Measurements from ENCODE around the gene IGF1R. TPM values are rescaled to one million over a fixed set of nuclear protein-coding genes. Genes with fewer than 3 reads are reported as not detected.

The IGF1R gene
- total and polyA plus RNA-seq, 2 of the 13 experiments (the other 11 are each of a cell fraction or from before 2014, with no cell fraction given) = 15.9 to 18.4 TPM

DNA sequence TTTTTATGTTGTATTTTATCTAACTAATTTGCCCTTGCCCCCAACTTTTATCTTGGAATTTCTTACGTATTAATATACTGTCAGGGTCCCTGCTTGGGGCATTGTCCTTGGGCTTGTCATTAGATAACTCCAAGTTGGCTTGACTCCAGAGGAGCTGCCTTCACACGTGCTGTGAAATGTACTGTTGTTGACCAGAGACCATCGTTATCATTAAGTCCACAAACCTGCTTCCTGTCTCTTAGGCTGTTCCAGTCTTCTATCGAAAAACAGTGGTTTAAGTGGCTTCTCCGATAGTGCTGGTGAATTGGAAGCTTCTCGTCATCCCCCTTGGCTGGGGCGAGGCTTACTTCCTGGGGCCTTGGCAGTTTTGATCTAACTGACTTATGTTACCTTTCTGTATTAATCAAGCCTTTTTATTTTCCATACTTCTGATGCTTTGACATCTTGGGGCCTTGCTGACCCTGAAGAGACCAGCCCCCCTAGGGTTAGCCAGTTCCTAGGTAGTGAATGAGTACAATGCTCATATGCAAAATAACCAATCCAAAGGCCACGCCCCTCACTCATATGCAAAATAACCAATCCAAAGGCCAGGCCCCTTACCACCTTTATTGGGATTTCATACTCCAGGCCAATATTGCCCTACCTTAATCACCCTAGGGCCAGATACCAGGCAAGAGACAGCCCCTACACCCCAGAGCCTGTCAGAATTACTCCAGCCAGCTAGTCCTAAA lies 164.5 kb downstream of the IGF1R start (continued):
- TF ChIP-seq, protein P1, sequence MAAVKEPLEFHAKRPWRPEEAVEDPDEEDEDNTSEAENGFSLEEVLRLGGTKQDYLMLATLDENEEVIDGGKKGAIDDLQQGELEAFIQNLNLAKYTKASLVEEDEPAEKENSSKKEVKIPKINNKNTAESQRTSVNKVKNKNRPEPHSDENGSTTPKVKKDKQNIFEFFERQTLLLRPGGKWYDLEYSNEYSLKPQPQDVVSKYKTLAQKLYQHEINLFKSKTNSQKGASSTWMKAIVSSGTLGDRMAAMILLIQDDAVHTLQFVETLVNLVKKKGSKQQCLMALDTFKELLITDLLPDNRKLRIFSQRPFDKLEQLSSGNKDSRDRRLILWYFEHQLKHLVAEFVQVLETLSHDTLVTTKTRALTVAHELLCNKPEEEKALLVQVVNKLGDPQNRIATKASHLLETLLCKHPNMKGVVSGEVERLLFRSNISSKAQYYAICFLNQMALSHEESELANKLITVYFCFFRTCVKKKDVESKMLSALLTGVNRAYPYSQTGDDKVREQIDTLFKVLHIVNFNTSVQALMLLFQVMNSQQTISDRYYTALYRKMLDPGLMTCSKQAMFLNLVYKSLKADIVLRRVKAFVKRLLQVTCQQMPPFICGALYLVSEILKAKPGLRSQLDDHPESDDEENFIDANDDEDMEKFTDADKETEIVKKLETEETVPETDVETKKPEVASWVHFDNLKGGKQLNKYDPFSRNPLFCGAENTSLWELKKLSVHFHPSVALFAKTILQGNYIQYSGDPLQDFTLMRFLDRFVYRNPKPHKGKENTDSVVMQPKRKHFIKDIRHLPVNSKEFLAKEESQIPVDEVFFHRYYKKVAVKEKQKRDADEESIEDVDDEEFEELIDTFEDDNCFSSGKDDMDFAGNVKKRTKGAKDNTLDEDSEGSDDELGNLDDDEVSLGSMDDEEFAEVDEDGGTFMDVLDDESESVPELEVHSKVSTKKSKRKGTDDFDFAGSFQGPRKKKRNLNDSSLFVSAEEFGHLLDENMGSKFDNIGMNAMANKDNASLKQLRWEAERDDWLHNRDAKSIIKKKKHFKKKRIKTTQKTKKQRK (IDR thresholded peaks at IDR 0.05; ENCODE audit: low read length) = no peak
- TF ChIP-seq, protein P2, sequence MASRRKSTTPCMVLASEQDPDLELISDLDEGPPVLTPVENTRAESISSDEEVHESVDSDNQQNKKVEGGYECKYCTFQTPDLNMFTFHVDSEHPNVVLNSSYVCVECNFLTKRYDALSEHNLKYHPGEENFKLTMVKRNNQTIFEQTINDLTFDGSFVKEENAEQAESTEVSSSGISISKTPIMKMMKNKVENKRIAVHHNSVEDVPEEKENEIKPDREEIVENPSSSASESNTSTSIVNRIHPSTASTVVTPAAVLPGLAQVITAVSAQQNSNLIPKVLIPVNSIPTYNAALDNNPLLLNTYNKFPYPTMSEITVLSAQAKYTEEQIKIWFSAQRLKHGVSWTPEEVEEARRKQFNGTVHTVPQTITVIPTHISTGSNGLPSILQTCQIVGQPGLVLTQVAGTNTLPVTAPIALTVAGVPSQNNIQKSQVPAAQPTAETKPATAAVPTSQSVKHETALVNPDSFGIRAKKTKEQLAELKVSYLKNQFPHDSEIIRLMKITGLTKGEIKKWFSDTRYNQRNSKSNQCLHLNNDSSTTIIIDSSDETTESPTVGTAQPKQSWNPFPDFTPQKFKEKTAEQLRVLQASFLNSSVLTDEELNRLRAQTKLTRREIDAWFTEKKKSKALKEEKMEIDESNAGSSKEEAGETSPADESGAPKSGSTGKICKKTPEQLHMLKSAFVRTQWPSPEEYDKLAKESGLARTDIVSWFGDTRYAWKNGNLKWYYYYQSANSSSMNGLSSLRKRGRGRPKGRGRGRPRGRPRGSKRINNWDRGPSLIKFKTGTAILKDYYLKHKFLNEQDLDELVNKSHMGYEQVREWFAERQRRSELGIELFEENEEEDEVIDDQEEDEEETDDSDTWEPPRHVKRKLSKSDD (CRISPR knock-in tag; IDR thresholded peaks at IDR 0.05; ENCODE audit: low read depth) = no peak
- TF ChIP-seq MIER2 (CRISPR knock-in tag; IDR thresholded peaks at IDR 0.05) (peak; percentile 67; the same call in 1 of the 2 replicates), ZNF674 (CRISPR knock-in tag; IDR thresholded peaks at IDR 0.05; ENCODE audit: low read depth) (no peak), PTBP1 (IDR thresholded peaks at IDR 0.05; ENCODE audit: low read depth, low read length, poor library complexity, severe bottlenecking) (no peak), RARA (CRISPR knock-in tag; IDR thresholded peaks at IDR 0.05) (peak; percentile 84), ISX (CRISPR knock-in tag; conservative IDR thresholded peaks at IDR 0.05) (no peak), ZSCAN12 (CRISPR knock-in tag; IDR thresholded peaks at IDR 0.05) (no peak), HOXA5 (CRISPR knock-in tag; IDR thresholded peaks at IDR 0.05) (peak; percentile 51; the same call in 1 of the 2 replicates), ZNF747 (CRISPR knock-in tag; IDR thresholded peaks at IDR 0.05; ENCODE audit: borderline replicate concordance) (no peak), ZMYM4 (CRISPR knock-in tag; IDR thresholded peaks at IDR 0.05) (peak; percentile 92), ZNF12 (CRISPR knock-in tag; IDR thresholded peaks at IDR 0.05) (peak; percentile 73), MTF2 (CRISPR knock-in tag; IDR thresholded peaks at IDR 0.05; ENCODE audit: borderline replicate concordance) (no peak), ZNF430 (CRISPR knock-in tag; IDR thresholded peaks at IDR 0.05) (peak; percentile 70), ZNF782 (CRISPR knock-in tag; IDR thresholded peaks at IDR 0.05; ENCODE audit: borderline replicate concordance) (no peak), CEBPB (IDR thresholded peaks at IDR 0.05; ENCODE audit: borderline replicate concordance, low read depth, low read length) (no peak), MAFK (conservative IDR thresholded peaks at IDR 0.05 in 1 of 2, IDR thresholded peaks at IDR 0.05 in 1 of 2; ENCODE audit: low read length in 2 of 2) (no peak), STAG1 (CRISPR knock-in tag; IDR thresholded peaks at IDR 0.05) (no peak; the same call in 1 of the 2 replicates), TGIF2 (CRISPR knock-in tag; IDR thresholded peaks at IDR 0.05) (peak; percentile 64; the same call in 1 of the 2 replicates)
- TF ChIP-seq, protein P3, sequence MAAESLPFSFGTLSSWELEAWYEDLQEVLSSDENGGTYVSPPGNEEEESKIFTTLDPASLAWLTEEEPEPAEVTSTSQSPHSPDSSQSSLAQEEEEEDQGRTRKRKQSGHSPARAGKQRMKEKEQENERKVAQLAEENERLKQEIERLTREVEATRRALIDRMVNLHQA (CRISPR knock-in tag; IDR thresholded peaks at IDR 0.05) = no peak
- TF ChIP-seq, protein P4, sequence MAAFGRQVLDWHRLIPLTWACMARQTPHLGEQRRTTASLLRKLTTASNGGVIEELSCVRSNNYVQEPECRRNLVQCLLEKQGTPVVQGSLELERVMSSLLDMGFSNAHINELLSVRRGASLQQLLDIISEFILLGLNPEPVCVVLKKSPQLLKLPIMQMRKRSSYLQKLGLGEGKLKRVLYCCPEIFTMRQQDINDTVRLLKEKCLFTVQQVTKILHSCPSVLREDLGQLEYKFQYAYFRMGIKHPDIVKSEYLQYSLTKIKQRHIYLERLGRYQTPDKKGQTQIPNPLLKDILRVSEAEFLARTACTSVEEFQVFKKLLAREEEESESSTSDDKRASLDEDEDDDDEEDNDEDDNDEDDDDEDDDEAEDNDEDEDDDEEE (CRISPR knock-in tag; IDR thresholded peaks at IDR 0.05) = no peak
- TF ChIP-seq, protein P5, sequence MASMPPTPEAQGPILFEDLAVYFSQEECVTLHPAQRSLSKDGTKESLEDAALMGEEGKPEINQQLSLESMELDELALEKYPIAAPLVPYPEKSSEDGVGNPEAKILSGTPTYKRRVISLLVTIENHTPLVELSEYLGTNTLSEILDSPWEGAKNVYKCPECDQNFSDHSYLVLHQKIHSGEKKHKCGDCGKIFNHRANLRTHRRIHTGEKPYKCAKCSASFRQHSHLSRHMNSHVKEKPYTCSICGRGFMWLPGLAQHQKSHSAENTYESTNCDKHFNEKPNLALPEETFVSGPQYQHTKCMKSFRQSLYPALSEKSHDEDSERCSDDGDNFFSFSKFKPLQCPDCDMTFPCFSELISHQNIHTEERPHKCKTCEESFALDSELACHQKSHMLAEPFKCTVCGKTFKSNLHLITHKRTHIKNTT (CRISPR knock-in tag; IDR thresholded peaks at IDR 0.05) = no peak
